ENCODE data around the gene PDCD2L. TPM values are rescaled to one million over a fixed set of nuclear protein-coding genes. Genes with fewer than 3 reads are reported as not detected.

The PDCD2L gene
- total and polyA plus RNA-seq, 9 of the 15 experiments (the other 6 are each of a cell fraction or from before 2014, with no cell fraction given) = 12.1 to 68.5 (median 56.3) TPM

- no peak for TF ChIP-seq ZBTB5 (IDR thresholded peaks at IDR 0.05)
- TF ChIP-seq ZNF347 (CRISPR knock-in tag; IDR thresholded peaks at IDR 0.05; ENCODE audit: low read depth) = no peak
- TF ChIP-seq ZNF175 (CRISPR knock-in tag; IDR thresholded peaks at IDR 0.05; ENCODE audit: low read depth) = no peak
- TF ChIP-seq SMAD4 (CRISPR knock-in tag; conservative IDR thresholded peaks at IDR 0.05) = peak; percentile 76
- TF ChIP-seq PHF21A (IDR thresholded peaks at IDR 0.05; ENCODE audit: borderline replicate concordance, low read depth) = no peak; the same call in 1 of the 2 replicates
- no peak for TF ChIP-seq NFRKB (IDR thresholded peaks at IDR 0.05; ENCODE audit: low read depth)
- no peak for TF ChIP-seq SNAPC5 (CRISPR knock-in tag; IDR thresholded peaks at IDR 0.05)
- peak; percentile 30; the same call in 1 of the 2 replicates for TF ChIP-seq CREB1 (IDR thresholded peaks at IDR 0.05)
- TF ChIP-seq CREB1 (CRISPR knock-in tag; IDR thresholded peaks at IDR 0.05) = no peak; the same call in 1 of the 2 replicates
- TF ChIP-seq KLF1 (tag; IDR thresholded peaks at IDR 0.05) = peak; percentile 89
- peak; percentile 100 for TF ChIP-seq C11orf30 (IDR thresholded peaks at IDR 0.05; ENCODE audit: low read depth)
- 0 out of 2 replicates have a peak, but pooled peaks have one; percentile 14 for TF ChIP-seq HDAC2 (IDR thresholded peaks at IDR 0.05)
- peak; percentile 84 to 86 for TF ChIP-seq MAZ (CRISPR knock-in tag; conservative IDR thresholded peaks at IDR 0.05 in 1 of 2, IDR thresholded peaks at IDR 0.05 in 1 of 2)
- no peak for TF ChIP-seq ZNF140 (CRISPR knock-in tag; IDR thresholded peaks at IDR 0.05)
- TF ChIP-seq HDAC3 (IDR thresholded peaks at IDR 0.05; ENCODE audit: borderline replicate concordance, partially characterized antibody) = no peak
- TF ChIP-seq RAD51 (IDR thresholded peaks at IDR 0.05; ENCODE audit: borderline replicate concordance, low read depth) = no peak
- no peak for TF ChIP-seq MTA2 (IDR thresholded peaks at IDR 0.05; ENCODE audit: low read depth)
- TF ChIP-seq NBN (IDR thresholded peaks at IDR 0.05; ENCODE audit: low read depth) = 0 out of 2 replicates have a peak, but pooled peaks have one; percentile 28
- TF ChIP-seq THRB (CRISPR knock-in tag; conservative IDR thresholded peaks at IDR 0.05) = no peak
- no peak for TF ChIP-seq FOXJ3 (CRISPR knock-in tag; IDR thresholded peaks at IDR 0.05)
- no peak for TF ChIP-seq TAF7 (tag; IDR thresholded peaks at IDR 0.05)
- TF ChIP-seq TFE3 (CRISPR knock-in tag; IDR thresholded peaks at IDR 0.05) = no peak
Observed at GRCh38 chr19:34359140-34359953, 44.9 kb upstream of the PDCD2L start (continued).

Measured in K562 (cell line).